HepG2 (cell line): ENCODE results near the gene ARL9. TPM values are rescaled to one million over a fixed set of nuclear protein-coding genes. Genes with fewer than 3 reads are reported as not detected.

Source experiments
- ARNTL ChIP-seq: sonication (generic); formaldehyde crosslinking; IDR thresholded peaks from 2 replicates; pipeline ENCODE4 v1.4.0; 2020; ENCODE audit warnings: mild to moderate bottlenecking, missing genetic modification reagents
- CBX5 ChIP-seq: sonication (generic); formaldehyde crosslinking; IDR thresholded peaks from 2 replicates; pipeline ENCODE4 v1.4.0; 2020; ENCODE audit warnings: missing genetic modification reagents, borderline replicate concordance
- CCDC6 ChIP-seq: sonication (generic); formaldehyde crosslinking; IDR thresholded peaks from 2 replicates; pipeline ENCODE4 v1.8.1; 2022; ENCODE audit warnings: mild to moderate bottlenecking, missing genetic modification reagents, moderate library complexity
- CHCHD3 ChIP-seq: sonication (generic); formaldehyde crosslinking; IDR thresholded peaks from 2 replicates; pipeline ENCODE4 v1.8.0; 2022; ENCODE audit warnings: mild to moderate bottlenecking, missing genetic modification reagents, moderate library complexity
- DPF2 ChIP-seq: sonication (generic); formaldehyde crosslinking; IDR thresholded peaks from 2 replicates; pipeline ENCODE4 v1.4.0; 2020; ENCODE audit warnings: mild to moderate bottlenecking, low read depth, missing genetic modification reagents, borderline replicate concordance
- FOXC1 ChIP-seq: sonication (generic); formaldehyde crosslinking; IDR thresholded peaks from 2 replicates; pipeline ENCODE4 v1.8.0; 2022; ENCODE audit warnings: mild to moderate bottlenecking, missing genetic modification reagents, borderline replicate concordance
- GATAD2A ChIP-seq: IDR thresholded peaks from 2 replicates; pipeline ENCODE4 v1.6.1; 2016
- HNF4A ChIP-seq: sonication (generic); formaldehyde crosslinking; IDR thresholded peaks from 2 replicates; pipeline ENCODE4 v1.4.0; 2020; ENCODE audit warnings: missing genetic modification reagents
- HNRNPLL ChIP-seq: fragments of 200-400 bp; formaldehyde crosslinking; IDR thresholded peaks from 2 replicates; pipeline ENCODE4 v1.6.1; 2017; ENCODE audit warnings: mild to moderate bottlenecking, low read depth, low read length; ENCODE audit not compliant: poor library complexity, severe bottlenecking
- KMT2B ChIP-seq: IDR thresholded peaks from 2 replicates; pipeline ENCODE4 v1.6.1; 2016; ENCODE audit warnings: missing genetic modification reagents, missing compliant biosample characterization
- MAFK ChIP-seq, 2 experiments: IDR thresholded peaks in 1 of 2; conservative IDR thresholded peaks in 1 of 2; 2 replicates each; pipeline ENCODE4 v1.6.1; 2011; ENCODE audit warnings: improper control_type of control experiment in 2 of 2, low read length in 2 of 2
- MYC ChIP-seq: sonication (generic); formaldehyde crosslinking; IDR thresholded peaks from 2 replicates; pipeline ENCODE4 v1.9.0; 2021; ENCODE audit warnings: missing genetic modification reagents, borderline replicate concordance
- PHF5A ChIP-seq: IDR thresholded peaks from one replicate; pipeline ENCODE4 v1.6.1; 2018; ENCODE audit warnings: low read depth, missing genetic modification reagents; ENCODE audit not compliant: unreplicated experiment
- REXO4 ChIP-seq: sonication (generic); formaldehyde crosslinking; IDR thresholded peaks from 2 replicates; pipeline ENCODE4 v1.8.0; 2022; ENCODE audit warnings: missing genetic modification reagents, mild to moderate bottlenecking, borderline replicate concordance
- RFX1 ChIP-seq: fragments of 450-650 bp; IDR thresholded peaks from 2 replicates; pipeline ENCODE4 v1.6.1; 2017
- SATB2 ChIP-seq: sonication (generic); formaldehyde crosslinking; IDR thresholded peaks from 2 replicates; pipeline ENCODE4 v1.5.0; 2020; ENCODE audit warnings: missing genetic modification reagents
- SIX1 ChIP-seq: sonication (generic); formaldehyde crosslinking; IDR thresholded peaks from 2 replicates; pipeline ENCODE4 v1.4.0; 2020; ENCODE audit warnings: missing genetic modification reagents, borderline replicate concordance
- YEATS2 ChIP-seq: sonication (generic); formaldehyde crosslinking; IDR thresholded peaks from 2 replicates; pipeline ENCODE4 v1.4.0; 2020; ENCODE audit warnings: missing genetic modification reagents, borderline replicate concordance
- ZFY ChIP-seq: sonication (generic); formaldehyde crosslinking; IDR thresholded peaks from 2 replicates; pipeline ENCODE4 v1.4.0; 2020; ENCODE audit warnings: missing genetic modification reagents
- ZNF124 ChIP-seq: sonication (generic); formaldehyde crosslinking; IDR thresholded peaks from 2 replicates; pipeline ENCODE4 v1.4.0; 2020; ENCODE audit warnings: missing genetic modification reagents
- ZNF460 ChIP-seq: sonication (generic); formaldehyde crosslinking; IDR thresholded peaks from 2 replicates; pipeline ENCODE4 v1.5.1; 2020; ENCODE audit warnings: missing genetic modification reagents, mild to moderate bottlenecking, borderline replicate concordance
- ZNF550 ChIP-seq: sonication (generic); formaldehyde crosslinking; IDR thresholded peaks from 2 replicates; pipeline ENCODE4 v1.4.0; 2020; ENCODE audit warnings: mild to moderate bottlenecking, missing genetic modification reagents, borderline replicate concordance
- polyA plus RNA-seq, 8 experiments: library from polyadenylated mRNA; depleted of rRNA in 3 of 8; stranded (reverse) in 7 of 8; unstranded in 1 of 8; fragments of >200 nt; fragmentation: Illumina TruSeq in 4 of 8; extraction: Trizol in 4 of 8; gene quantifications; 2 replicates each; pipeline versions ENCODE4 v1.2.1 to v1.2.3, GENCODE V29; 2011 to 2016; ENCODE audit warnings: low read depth in 4 of 8, missing spikeins in 1 of 8, mixed read lengths in 1 of 8; ENCODE audit not compliant: insufficient read depth in 1 of 8
- total RNA-seq, 5 experiments: library from RNA; depleted of rRNA; stranded (reverse); fragments of >200 nt; fragmentation: Illumina TruSeq; extraction: Trizol; gene quantifications; 2 replicates each; pipeline ENCODE4 v1.2.3, GENCODE V29; 2016; ENCODE audit warnings: low read depth in 1 of 5
- TF ChIP-seq, protein P1 (sequence below): IDR thresholded peaks from 2 replicates; pipeline ENCODE4 v1.6.1; 2016; ENCODE audit warnings: missing compliant biosample characterization, missing genetic modification reagents, borderline replicate concordance
- TF ChIP-seq, protein P2 (sequence below): sonication (generic); formaldehyde crosslinking; IDR thresholded peaks from 2 replicates; pipeline ENCODE4 v1.4.0; 2020; ENCODE audit warnings: missing genetic modification reagents
- TF ChIP-seq, protein P3 (sequence below): sonication (generic); formaldehyde crosslinking; IDR thresholded peaks from 2 replicates; pipeline ENCODE4 v1.5.1; 2020; ENCODE audit warnings: mild to moderate bottlenecking, missing genetic modification reagents

ARL9 gene
- total and polyA plus RNA-seq, 2 of the 13 experiments (the other 11 are each of a cell fraction or from before 2014, with no cell fraction given): not detected

DNA sequence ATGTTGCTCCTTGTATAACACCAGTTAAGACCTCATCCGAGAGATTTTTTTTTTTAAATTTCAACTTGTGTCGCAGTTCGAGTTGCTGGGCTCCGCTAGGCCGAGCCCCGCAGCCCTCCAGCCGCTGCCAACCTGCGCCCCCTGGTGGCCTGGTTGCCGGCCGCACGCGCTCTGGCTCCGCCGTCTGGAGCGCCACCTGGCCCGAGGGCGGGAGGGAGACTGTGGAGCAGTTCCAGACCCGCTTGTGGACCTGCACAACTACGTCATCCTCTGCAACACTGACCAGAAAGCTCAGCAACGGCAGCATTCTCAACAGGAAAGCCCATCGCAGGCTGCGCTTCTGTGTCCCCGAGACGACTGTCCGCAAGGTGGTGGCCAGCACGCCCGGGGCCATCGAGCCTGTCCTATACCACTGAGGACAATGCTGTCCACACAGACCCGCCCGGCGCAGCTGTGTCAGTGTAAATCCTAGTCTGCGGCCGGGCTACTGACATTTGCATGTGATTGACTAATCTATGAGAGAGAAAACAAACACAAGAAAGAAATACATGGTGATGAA is 39.1 kb downstream of the ARL9 start (continued):
- TF ChIP-seq HNF4A (CRISPR knock-in tag) (no peak), HNRNPLL (peak; percentile 77), RFX1 (no peak), DPF2 (no peak), FOXC1 (CRISPR knock-in tag) (peak; percentile 34; the same call in 1 of the 2 replicates), ZNF460 (no peak), CBX5 (CRISPR knock-in tag) (peak; percentile 87; the same call in 1 of the 2 replicates), CCDC6 (CRISPR knock-in tag) (no peak; the same call in 1 of the 2 replicates), YEATS2 (CRISPR knock-in tag) (peak; percentile 68; the same call in 1 of the 2 replicates), MAFK (conservative IDR thresholded peaks at IDR 0.05 in 1 of 2, IDR thresholded peaks at IDR 0.05 in 1 of 2; ENCODE audit: low read length in 2 of 2) (no peak), CHCHD3 (CRISPR knock-in tag) (no peak), SIX1 (CRISPR knock-in tag) (no peak), ARNTL (CRISPR knock-in tag) (peak; percentile 21; the same call in 1 of the 2 replicates), MYC (peak; percentile 95), ZNF124 (CRISPR knock-in tag) (peak; percentile 63; the same call in 1 of the 2 replicates), SATB2 (CRISPR knock-in tag) (no peak), ZFY (CRISPR knock-in tag) (peak; percentile 77), KMT2B (CRISPR knock-in tag) (peak; percentile 74), GATAD2A (CRISPR knock-in tag) (peak; percentile 60), ZNF550 (CRISPR knock-in tag) (0 out of 2 replicates have a peak, but pooled peaks have one; percentile 33), PHF5A (CRISPR knock-in tag) (peak; percentile 66), REXO4 (CRISPR knock-in tag) (no peak)
- TF ChIP-seq, protein P1, sequence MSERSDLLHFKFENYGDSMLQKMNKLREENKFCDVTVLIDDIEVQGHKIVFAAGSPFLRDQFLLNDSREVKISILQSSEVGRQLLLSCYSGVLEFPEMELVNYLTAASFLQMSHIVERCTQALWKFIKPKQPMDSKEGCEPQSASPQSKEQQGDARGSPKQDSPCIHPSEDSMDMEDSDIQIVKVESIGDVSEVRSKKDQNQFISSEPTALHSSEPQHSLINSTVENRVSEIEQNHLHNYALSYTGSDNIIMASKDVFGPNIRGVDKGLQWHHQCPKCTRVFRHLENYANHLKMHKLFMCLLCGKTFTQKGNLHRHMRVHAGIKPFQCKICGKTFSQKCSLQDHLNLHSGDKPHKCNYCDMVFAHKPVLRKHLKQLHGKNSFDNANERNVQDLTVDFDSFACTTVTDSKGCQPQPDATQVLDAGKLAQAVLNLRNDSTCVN (CRISPR knock-in tag): peak; percentile 83; the same call in 1 of the 2 replicates
- TF ChIP-seq, protein P2, sequence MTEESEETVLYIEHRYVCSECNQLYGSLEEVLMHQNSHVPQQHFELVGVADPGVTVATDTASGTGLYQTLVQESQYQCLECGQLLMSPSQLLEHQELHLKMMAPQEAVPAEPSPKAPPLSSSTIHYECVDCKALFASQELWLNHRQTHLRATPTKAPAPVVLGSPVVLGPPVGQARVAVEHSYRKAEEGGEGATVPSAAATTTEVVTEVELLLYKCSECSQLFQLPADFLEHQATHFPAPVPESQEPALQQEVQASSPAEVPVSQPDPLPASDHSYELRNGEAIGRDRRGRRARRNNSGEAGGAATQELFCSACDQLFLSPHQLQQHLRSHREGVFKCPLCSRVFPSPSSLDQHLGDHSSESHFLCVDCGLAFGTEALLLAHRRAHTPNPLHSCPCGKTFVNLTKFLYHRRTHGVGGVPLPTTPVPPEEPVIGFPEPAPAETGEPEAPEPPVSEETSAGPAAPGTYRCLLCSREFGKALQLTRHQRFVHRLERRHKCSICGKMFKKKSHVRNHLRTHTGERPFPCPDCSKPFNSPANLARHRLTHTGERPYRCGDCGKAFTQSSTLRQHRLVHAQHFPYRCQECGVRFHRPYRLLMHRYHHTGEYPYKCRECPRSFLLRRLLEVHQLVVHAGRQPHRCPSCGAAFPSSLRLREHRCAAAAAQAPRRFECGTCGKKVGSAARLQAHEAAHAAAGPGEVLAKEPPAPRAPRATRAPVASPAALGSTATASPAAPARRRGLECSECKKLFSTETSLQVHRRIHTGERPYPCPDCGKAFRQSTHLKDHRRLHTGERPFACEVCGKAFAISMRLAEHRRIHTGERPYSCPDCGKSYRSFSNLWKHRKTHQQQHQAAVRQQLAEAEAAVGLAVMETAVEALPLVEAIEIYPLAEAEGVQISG (CRISPR knock-in tag): peak; percentile 73; the same call in 1 of the 2 replicates
- TF ChIP-seq, protein P3, sequence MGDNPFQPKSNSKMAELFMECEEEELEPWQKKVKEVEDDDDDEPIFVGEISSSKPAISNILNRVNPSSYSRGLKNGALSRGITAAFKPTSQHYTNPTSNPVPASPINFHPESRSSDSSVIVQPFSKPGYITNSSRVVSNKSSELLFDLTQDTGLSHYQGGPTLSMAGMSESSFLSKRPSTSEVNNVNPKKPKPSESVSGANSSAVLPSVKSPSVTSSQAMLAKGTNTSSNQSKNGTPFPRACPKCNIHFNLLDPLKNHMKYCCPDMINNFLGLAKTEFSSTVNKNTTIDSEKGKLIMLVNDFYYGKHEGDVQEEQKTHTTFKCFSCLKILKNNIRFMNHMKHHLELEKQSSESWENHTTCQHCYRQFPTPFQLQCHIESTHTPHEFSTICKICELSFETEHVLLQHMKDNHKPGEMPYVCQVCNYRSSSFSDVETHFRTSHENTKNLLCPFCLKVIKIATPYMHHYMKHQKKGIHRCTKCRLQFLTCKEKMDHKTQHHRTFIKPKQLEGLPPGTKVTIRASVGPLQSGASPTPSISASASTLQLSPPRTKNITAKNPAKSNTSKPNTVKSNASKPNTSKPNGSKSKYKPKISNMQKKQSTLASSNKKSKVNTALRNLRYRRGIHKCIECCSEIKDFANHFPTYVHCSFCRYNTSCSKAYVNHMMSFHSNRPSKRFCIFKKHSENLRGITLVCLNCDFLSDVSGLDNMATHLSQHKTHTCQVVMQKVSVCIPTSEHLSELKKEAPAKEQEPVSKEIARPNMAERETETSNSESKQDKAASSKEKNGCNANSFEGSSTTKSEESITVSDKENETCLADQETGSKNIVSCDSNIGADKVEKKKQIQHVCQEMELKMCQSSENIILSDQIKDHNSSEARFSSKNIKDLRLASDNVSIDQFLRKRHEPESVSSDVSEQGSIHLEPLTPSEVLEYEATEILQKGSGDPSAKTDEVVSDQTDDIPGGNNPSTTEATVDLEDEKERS (CRISPR knock-in tag): no peak
